GM19463 (cell line): ENCODE measurements around the gene NGRN.

Source experiments
- ATAC-seq: cut with Tn5 transposase; IDR thresholded peaks from one replicate; pipeline ENCODE4 v1.9.1; 2021; ENCODE audit warnings: mild to moderate bottlenecking, moderate library complexity; ENCODE audit not compliant: unreplicated experiment

Gene NGRN

GRCh38 chr15:90265271-90266060 is at the start of gene NGRN:
Gene NGRN, plus strand, starts transcription at chr15:90265672. Its CDS starts 41 bp downstream, at chr15:90265713.
- peak; percentile 89 for ATAC-seq

GRCh38 chr15:90217671-90218394 is 47.6 kb upstream of the NGRN start:
- ATAC-seq, result no peak

- ATAC-seq, result no peak
These were observed 45.9 kb upstream of the NGRN start for GRCh38 chr15:90219421-90220141.

- ATAC-seq, result no peak
These were observed 44.1 kb upstream of the NGRN start for GRCh38 chr15:90221246-90221900.

GRCh38 chr15:90222547-90222946 is 42.9 kb upstream of the NGRN start:
- no peak for ATAC-seq

- no peak for ATAC-seq
These were observed 41.9 kb upstream of the NGRN start for GRCh38 chr15:90223441-90224165.

GRCh38 chr15:90225047-90225446 is 40.4 kb upstream of the NGRN start:
- ATAC-seq, result no peak

GRCh38 chr15:90225504-90226234 is 39.8 kb upstream of the NGRN start:
- no peak for ATAC-seq

GRCh38 chr15:90227336-90227735 is 38.1 kb upstream of the NGRN start:
- ATAC-seq, result no peak

- no peak for ATAC-seq
These were observed 37.4 kb upstream of the NGRN start for GRCh38 chr15:90227816-90228772.

GRCh38 chr15:90228960-90229359 is 36.5 kb upstream of the NGRN start:
- ATAC-seq, result no peak

GRCh38 chr15:90230071-90230494 is 35.4 kb upstream of the NGRN start:
- no peak for ATAC-seq

GRCh38 chr15:90230610-90231009 is 34.9 kb upstream of the NGRN start:
- ATAC-seq, result no peak

- no peak for ATAC-seq
These were observed 34.1 kb upstream of the NGRN start for GRCh38 chr15:90231028-90232017.

GRCh38 chr15:90232196-90232595 is 33.3 kb upstream of the NGRN start:
- no peak for ATAC-seq

GRCh38 chr15:90232941-90233386 is 32.5 kb upstream of the NGRN start:
- ATAC-seq, result no peak

- ATAC-seq, result peak; percentile 90
These were observed 31.9 kb upstream of the NGRN start, which contains the start of gene CIB1 for GRCh38 chr15:90233387-90234095. Gene CIB1, minus strand, starts transcription at chr15:90233941. Its CDS starts 56 bp downstream, at chr15:90233885.
